ENCODE data around the gene ATP6V1G3.
"Not testable (repeated sequence)": the region's sequence is repeated elsewhere in the genome, so short reads cannot be mapped to it uniquely, and the experiment has no call there.

ATP6V1G3 gene

GRCh38 chr1:198541737-198542136 is 1.3 kb upstream of the ATP6V1G3 start:
- no peak for DNase-seq

GRCh38 chr1:198538579-198539364 is 1.7 kb downstream of the ATP6V1G3 start:
- DNase-seq = no peak

DNA sequence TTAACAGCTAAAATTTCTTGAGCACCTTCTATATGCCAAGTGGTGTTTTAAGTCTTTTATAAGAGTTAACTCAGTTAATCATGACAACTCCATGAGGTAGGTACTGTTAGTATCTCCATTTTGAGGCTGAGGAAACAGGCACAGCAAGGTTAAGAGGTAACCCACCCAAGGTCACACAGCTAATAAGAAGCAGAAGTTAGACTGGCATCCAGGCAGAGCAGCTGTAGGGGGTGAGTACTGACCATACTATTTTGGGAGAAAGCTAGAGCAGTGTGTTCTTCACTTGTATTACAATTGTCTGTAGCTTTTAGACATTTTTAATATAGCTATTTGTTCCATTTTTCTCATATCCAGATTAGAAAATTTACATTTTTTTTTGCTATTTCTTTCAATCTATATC is 4.8 kb downstream of the ATP6V1G3 start:
- no peak for DNase-seq

GRCh38 chr1:198534548-198535418 is 5.7 kb downstream of the ATP6V1G3 start:
- DNase-seq = no peak

DNA sequence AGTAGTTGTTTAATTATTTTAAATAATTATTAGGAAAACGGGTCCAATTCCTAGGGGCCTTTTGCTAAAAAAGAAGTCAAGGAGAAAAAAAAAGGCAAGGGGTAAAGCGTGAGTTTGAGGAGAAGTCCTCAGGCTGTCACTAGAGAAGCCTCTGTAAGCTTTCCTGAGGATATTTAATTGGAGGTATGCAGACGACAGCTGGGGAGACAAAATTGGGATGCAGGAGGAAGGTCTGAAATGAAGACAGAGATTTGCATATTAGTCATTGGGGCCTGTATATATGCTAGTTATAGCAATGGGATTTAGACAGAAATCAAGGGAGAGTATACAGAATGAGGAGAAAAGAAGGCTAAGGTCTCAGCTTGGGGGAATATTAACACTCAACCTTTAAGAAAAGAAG is 8.6 kb downstream of the ATP6V1G3 start:
- DNase-seq = no peak

DNA sequence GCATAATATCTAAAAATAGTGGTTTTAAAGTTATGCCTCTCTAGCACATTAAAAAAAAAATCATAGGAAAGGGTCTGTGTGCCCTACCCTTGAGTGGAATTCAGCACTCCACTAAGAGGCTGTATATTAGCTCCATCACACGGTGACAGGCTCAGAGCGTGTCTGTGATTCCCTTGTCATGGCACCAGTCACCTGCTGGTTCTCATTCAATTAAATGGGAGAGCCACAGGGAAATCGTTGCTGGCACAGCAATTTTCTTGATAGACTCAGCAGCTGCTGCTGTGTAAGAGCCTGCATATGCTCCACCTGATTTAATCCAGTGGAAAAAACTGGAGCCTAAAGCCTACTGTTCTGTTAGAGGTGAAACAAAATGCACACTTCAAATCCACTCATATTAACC is 9.5 kb downstream of the ATP6V1G3 start:
- DNase-seq = no peak

DNA sequence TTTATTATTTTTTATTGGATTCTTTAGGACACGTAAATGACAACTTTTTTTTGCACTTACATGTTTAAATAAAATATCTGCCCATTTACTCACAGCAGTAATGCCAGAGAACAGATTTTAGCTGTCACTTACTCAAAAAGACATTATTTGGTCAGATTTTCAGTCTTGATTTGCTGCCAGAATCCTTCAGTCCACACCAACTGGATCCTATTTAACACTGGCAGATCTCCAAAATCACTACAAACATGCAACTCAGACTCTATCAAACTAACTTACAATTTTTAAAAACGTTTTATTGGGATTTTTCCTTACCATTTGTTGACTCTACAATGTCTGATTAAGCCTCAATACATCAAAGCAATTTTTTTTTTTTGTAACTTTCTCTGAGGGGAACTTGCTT is 11.1 kb downstream of the ATP6V1G3 start:
- DNase-seq = no peak

DNA sequence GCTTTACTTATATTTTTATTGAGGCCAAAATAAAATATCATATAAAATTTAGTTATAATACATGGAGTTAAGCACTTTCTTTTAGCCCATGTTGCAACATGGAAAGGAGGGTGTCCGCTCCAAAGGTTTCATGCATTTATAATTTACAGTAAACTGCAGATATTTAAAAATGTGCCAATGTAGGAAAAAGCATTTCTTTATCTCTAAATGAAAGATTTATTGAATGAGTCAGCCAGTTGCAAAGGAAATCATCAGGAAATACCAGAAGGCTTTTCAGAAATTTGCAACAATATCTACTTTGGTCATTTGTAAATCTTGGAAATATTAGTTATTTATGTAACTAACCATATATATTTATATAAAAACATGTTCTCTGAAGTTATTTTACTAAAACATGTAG is 12.1 kb downstream of the ATP6V1G3 start:
- DNase-seq = no peak

GRCh38 chr1:198524556-198524955 is 15.9 kb downstream of the ATP6V1G3 start:
- no peak for DNase-seq

DNA sequence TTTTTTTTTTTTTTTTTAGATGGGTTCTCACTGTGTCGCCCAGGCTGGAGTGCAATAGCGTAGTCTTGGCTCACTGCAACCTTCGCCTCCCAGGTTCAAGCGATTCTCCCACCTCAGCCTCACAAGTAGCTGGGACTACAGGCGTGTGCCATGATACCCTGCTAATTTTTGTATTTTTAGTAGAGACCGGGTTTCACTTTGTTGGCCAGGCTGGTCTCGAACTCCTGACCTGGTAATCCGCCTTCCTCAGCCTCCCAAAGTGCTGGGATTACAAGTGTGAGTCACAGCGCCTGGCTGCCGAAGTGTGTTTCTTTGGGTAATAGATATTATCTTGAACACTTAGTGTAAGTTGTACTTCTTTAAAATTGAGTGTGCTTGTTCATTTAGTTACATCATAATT is 16.4 kb downstream of the ATP6V1G3 start:
- DNase-seq = not testable (repeated sequence)

GRCh38 chr1:198523182-198523950 is 17.1 kb downstream of the ATP6V1G3 start:
- DNase-seq = no peak

GRCh38 chr1:198520524-198521254 is 19.8 kb downstream of the ATP6V1G3 start:
- no peak for DNase-seq

DNA sequence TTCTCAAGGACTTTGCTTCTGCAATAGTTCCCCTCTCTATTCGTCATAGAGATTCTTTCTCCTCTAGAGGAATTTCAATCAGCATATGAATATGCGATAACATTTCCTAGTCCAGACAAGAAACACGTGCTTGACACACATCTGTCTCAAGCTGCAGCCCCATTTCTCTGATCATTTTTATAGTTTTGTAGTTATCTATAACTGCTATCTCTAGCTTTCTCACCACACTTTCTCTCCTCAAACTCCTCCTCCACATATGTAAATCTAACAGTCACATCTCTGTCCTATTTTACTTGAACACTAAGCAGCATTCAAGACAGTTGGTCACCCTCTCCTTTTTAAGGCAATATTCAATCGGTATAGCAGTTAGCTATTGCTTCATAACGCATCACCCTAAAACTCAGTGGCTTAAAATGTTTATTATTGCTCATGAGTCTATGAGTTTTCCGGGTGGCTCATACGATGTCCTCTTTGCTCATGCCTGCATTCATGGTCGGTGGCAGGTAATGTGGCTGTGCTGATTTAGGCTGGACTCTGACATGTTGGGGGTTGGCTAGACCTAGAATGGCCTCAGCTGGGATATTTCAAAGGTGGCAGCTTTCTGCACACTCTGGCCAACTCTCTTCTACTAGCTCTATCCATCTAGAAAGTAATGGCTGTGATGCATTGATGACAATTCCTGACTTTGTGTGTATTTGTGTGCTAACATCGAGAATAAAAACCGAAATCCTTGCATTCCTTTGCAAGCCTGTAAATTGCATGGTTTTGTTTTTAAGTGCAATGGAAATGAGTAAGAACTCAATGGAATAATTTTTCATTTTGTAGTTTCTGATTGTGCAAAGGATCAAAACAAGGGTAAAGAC is 20.6 kb downstream of the ATP6V1G3 start:
- DNase-seq = no peak

DNA sequence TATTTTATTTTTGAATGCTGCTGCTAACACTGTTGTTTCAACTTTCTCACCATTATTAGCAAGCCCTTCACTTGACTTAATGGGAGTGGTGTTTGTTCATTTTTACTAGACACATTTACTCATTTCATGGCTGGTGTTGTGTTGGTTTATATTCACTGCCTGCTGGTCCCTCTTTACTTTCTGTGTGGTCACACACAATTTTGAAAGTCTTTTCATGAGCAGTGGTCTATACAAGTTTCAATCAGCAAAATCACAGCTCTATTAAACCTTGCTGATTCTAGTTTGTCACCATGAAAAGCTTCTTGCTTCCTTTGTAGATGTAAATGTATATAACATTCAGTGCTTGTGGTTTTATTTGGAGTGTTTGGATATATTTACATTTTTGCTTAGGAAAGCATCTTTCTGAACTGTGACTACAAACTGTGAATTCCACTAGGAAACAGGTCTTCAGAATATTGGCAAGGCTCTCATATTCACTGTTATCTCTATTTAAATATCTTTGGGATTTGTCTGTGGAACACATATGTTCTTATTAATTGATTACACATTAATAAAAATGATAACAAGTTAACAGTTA is 22.8 kb downstream of the ATP6V1G3 start:
- DNase-seq = no peak

GRCh38 chr1:198500096-198500495 is 40.4 kb downstream of the ATP6V1G3 start:
- no peak for DNase-seq

GRCh38 chr1:198499588-198499987 is 40.9 kb downstream of the ATP6V1G3 start:
- no peak for DNase-seq

DNA sequence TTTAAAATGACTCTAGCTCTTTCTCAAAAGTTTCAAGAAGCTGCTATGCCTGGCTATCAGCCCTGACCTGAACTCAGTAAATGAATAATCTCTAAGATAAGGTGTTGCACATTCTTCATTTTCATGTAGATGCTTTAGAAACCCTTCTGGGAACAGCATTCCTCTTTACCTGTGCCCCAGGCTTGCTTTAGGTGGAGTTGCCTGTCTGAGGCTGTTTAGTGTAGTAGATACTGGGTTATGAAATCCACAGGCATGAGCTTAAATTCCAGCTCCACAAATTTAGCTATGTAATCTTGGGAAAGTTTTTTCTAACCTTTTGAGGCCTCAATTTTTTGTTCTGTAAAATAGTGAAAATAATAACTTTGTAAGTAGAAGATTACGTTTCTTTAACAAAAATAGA is 41.6 kb downstream of the ATP6V1G3 start:
- DNase-seq = no peak

GRCh38 chr1:198498103-198498385 is 42.4 kb downstream of the ATP6V1G3 start:
- DNase-seq = no peak

GRCh38 chr1:198497326-198498102 is 43.0 kb downstream of the ATP6V1G3 start:
- no peak for DNase-seq

All from DMS79 (cell line).